ENCODE measurements around the gene SLC25A39.
"Not testable (repeated sequence)": the region's sequence is repeated elsewhere in the genome, so short reads cannot be mapped to it uniquely, and the experiment has no call there.

The SLC25A39 gene

GRCh38 chr17:44324571-44325275 lies at the start of gene SLC25A39:
SLC25A39 (minus strand) TSS chr17:44324823; CDS start chr17:44323562, 1,261 bp downstream.
- peak; percentile 96 for DNase-seq

GRCh38 chr17:44372036-44372435 lies 47.4 kb upstream of the SLC25A39 start:
- DNase-seq = no peak

- not testable (repeated sequence) for DNase-seq
Measured at GRCh38 chr17:44369414-44370023, 44.9 kb upstream of the SLC25A39 start.

GRCh38 chr17:44368391-44369243 lies 44.0 kb upstream of the SLC25A39 start:
- not testable (repeated sequence) for DNase-seq

- no peak for DNase-seq
Measured at GRCh38 chr17:44367231-44367979, 42.8 kb upstream of the SLC25A39 start.

GRCh38 chr17:44365051-44365450 lies 40.4 kb upstream of the SLC25A39 start:
- not testable (repeated sequence) for DNase-seq

- peak; percentile 54 for DNase-seq
Measured at GRCh38 chr17:44363613-44364159, 39.1 kb upstream of the SLC25A39 start, which contains the start of gene FAM171A2. FAM171A2 (minus strand) TSS chr17:44363853; CDS start chr17:44363714, 139 bp downstream.

GRCh38 chr17:44362949-44363612 lies 38.5 kb upstream of the SLC25A39 start:
- no peak for DNase-seq

GRCh38 chr17:44362459-44362948 lies 37.9 kb upstream of the SLC25A39 start:
- no peak for DNase-seq

- DNase-seq = no peak
Measured at GRCh38 chr17:44361292-44362260, 37.0 kb upstream of the SLC25A39 start.

- no peak for DNase-seq
Measured at GRCh38 chr17:44360826-44361225, 36.2 kb upstream of the SLC25A39 start.

- no peak for DNase-seq
Measured at GRCh38 chr17:44360144-44360533, 35.5 kb upstream of the SLC25A39 start.

GRCh38 chr17:44359458-44360143 lies 35.0 kb upstream of the SLC25A39 start:
- DNase-seq = no peak

GRCh38 chr17:44359006-44359405 lies 34.4 kb upstream of the SLC25A39 start:
- DNase-seq = no peak

GRCh38 chr17:44358066-44358465 lies 33.4 kb upstream of the SLC25A39 start:
- DNase-seq = no peak

- no peak for DNase-seq
Measured at GRCh38 chr17:44356241-44356640, 31.6 kb upstream of the SLC25A39 start.

GRCh38 chr17:44355642-44356099 lies 31.0 kb upstream of the SLC25A39 start:
- no peak for DNase-seq

GRCh38 chr17:44354582-44355561 lies 30.2 kb upstream of the SLC25A39 start:
- DNase-seq = peak; percentile 42
